Measurements from ENCODE around the gene UGT1A10.

DNA sequence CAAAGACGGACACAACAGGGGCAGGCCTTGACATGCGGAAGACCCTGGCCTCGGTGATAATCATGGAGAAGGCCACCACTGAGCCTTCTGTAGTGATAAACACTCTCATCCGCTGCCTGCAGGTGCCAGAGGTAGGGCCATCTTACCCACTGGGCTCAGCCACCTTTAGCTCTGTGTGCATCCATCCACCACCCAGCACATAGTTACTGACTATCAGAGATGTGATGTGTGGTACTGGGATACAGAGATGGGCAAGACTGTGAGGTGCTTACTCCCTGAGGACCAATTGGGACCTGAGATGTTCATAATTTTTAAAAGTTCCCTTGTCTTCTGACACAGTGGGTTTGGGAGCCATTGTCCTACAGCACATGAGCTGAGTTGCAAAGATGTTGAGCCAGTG lies 143.5 kb downstream of the UGT1A10 start:
- TF ChIP-seq, protein P1, sequence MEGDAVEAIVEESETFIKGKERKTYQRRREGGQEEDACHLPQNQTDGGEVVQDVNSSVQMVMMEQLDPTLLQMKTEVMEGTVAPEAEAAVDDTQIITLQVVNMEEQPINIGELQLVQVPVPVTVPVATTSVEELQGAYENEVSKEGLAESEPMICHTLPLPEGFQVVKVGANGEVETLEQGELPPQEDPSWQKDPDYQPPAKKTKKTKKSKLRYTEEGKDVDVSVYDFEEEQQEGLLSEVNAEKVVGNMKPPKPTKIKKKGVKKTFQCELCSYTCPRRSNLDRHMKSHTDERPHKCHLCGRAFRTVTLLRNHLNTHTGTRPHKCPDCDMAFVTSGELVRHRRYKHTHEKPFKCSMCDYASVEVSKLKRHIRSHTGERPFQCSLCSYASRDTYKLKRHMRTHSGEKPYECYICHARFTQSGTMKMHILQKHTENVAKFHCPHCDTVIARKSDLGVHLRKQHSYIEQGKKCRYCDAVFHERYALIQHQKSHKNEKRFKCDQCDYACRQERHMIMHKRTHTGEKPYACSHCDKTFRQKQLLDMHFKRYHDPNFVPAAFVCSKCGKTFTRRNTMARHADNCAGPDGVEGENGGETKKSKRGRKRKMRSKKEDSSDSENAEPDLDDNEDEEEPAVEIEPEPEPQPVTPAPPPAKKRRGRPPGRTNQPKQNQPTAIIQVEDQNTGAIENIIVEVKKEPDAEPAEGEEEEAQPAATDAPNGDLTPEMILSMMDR (IDR thresholded peaks at IDR 0.05), result no peak
- no peak for TF ChIP-seq ZFX (IDR thresholded peaks at IDR 0.05; ENCODE audit: borderline replicate concordance)
